Heart left ventricle (tissue), 13 donors: ENCODE measurements around the gene RPS29.

ENCODE experiments used
- POLR2A ChIP-seq, 2 donors: fragments of 450-650 bp; IDR thresholded peaks; one replicate each; pipeline ENCODE4 v1.6.1; 2017; ENCODE audit warnings: antibody characterized with exemption in 2 of 2, mild to moderate bottlenecking in 2 of 2, moderate library complexity in 2 of 2
- TF ChIP-seq, protein P1 (sequence below), 12 donors: fragments of 200-600 bp; sonication (generic) in 4 of 12; IDR thresholded peaks; one replicate each; pipeline versions ENCODE4 v1.5.0 to v1.8.0; 2018 to 2022; ENCODE audit warnings: antibody characterized with exemption in 12 of 12, mild to moderate bottlenecking in 5 of 12
- donor health status: ischemic (EF 13 %, LVEDD 7.1; RV severe dilation, severe dysfunction).
- donor health status: DM: no; HTN: yes; CAD: no.
- donor health status: DM: no; HTN: no; CAD: no.
- donor health status: ischemic (EF 25% LVEDD 6.9; RV normal size, moderate dysfunction).
- donor health status: ischemic (EF 25% LVEDD 5.7; RV mildly dilated, moderate dysfunction).
- donor health status: ischemic (EF 35%, LVEDD 5.7; RV mildly dilated, moderate dysfunction).
- donor health status: nonischemic (EF 11% LVEDD 7.7; RV severe dilation, severe dysfunction).
- donor health status: DM: yes; HTN: yes; CAD: no.
- donor health status: PGD.
- donor health status: ischemic (EF 29% LVEDD 5.4; RV normal size, mild dysfunction).
- donor health status: nonischemic (EF 23%, LVEDD 6.1; RV moderate dilation, normal function).

- TF ChIP-seq, protein P1, sequence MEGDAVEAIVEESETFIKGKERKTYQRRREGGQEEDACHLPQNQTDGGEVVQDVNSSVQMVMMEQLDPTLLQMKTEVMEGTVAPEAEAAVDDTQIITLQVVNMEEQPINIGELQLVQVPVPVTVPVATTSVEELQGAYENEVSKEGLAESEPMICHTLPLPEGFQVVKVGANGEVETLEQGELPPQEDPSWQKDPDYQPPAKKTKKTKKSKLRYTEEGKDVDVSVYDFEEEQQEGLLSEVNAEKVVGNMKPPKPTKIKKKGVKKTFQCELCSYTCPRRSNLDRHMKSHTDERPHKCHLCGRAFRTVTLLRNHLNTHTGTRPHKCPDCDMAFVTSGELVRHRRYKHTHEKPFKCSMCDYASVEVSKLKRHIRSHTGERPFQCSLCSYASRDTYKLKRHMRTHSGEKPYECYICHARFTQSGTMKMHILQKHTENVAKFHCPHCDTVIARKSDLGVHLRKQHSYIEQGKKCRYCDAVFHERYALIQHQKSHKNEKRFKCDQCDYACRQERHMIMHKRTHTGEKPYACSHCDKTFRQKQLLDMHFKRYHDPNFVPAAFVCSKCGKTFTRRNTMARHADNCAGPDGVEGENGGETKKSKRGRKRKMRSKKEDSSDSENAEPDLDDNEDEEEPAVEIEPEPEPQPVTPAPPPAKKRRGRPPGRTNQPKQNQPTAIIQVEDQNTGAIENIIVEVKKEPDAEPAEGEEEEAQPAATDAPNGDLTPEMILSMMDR (IDR thresholded peaks at IDR 0.05) = no peak
- no peak for TF ChIP-seq POLR2A (IDR thresholded peaks at IDR 0.05)
Observed at GRCh38 chr14:49579841-49580240, 6.3 kb downstream of the RPS29 start.
